Stimulated activated memory B cell treated with anti-CD40 and anti-IgM and Interleukin-4, amounts not matched to agents 10 μg/mL and 1 μg/mL and 100 μg/mL, for 72 hours (primary cell): ENCODE data around the gene CPSF4.
"Not testable (repeated sequence)": the region's sequence is repeated elsewhere in the genome, so short reads cannot be mapped to it uniquely, and the experiment has no call there.

ENCODE experiments used
- ATAC-seq: fragments of 150-1000 bp; cut with Tn5 transposase; 2 replicates; pipeline ENCODE4 v1.10.0; 2021
- H3K27ac Mint-ChIP-seq: one replicate; pipeline ENCODE4 v1.8.0; 2022; ENCODE audit warnings: mild to moderate bottlenecking, mixed read lengths
- H3K27me3 Mint-ChIP-seq: one replicate; pipeline ENCODE4 v1.8.0; 2022; ENCODE audit warnings: mixed read lengths
- H3K36me3 Mint-ChIP-seq: one replicate; pipeline ENCODE4 v1.8.0; 2022; ENCODE audit warnings: mixed read lengths
- H3K4me1 Mint-ChIP-seq: one replicate; pipeline ENCODE4 v1.8.0; 2022; ENCODE audit warnings: mixed read lengths
- H3K4me3 Mint-ChIP-seq: one replicate; pipeline ENCODE4 v1.8.0; 2022; ENCODE audit warnings: mild to moderate bottlenecking, moderate library complexity, mixed read lengths
- H3K9me3 Mint-ChIP-seq: one replicate; pipeline ENCODE4 v1.8.0; 2022; ENCODE audit warnings: mixed read lengths

The CPSF4 gene

GRCh38 chr7:99485094-99485493 is 46.4 kb downstream of the CPSF4 start:
- no peak for ATAC-seq
- no peak overlapping the region for H3K27ac Mint-ChIP-seq

GRCh38 chr7:99489235-99489634 is 50.5 kb downstream of the CPSF4 start:
- no peak overlapping the region for H3K4me3 Mint-ChIP-seq
- no peaks in the 10 kb centered on the region for H3K27me3 Mint-ChIP-seq
- H3K9me3 Mint-ChIP-seq, result peaks cover 7% of the 10 kb centered on the region
- no peak overlapping the region for H3K27ac Mint-ChIP-seq
- no peaks in the 10 kb centered on the region for H3K4me1 Mint-ChIP-seq
- peaks cover 63% of the 10 kb centered on the region for H3K36me3 Mint-ChIP-seq
- no peak for ATAC-seq

More at GRCh38 chr7:99485094-99485493, 46.4 kb downstream of the CPSF4 start:
- H3K9me3 Mint-ChIP-seq, result no peaks in the 10 kb centered on the region
- no peaks in the 10 kb centered on the region for H3K27me3 Mint-ChIP-seq
- H3K4me3 Mint-ChIP-seq, result no peak overlapping the region
- H3K4me1 Mint-ChIP-seq, result no peaks in the 10 kb centered on the region
- H3K36me3 Mint-ChIP-seq, result peaks cover 40% of the 10 kb centered on the region

GRCh38 chr7:99490878-99491277 is 52.1 kb downstream of the CPSF4 start:
- peaks cover 67% of the 10 kb centered on the region for H3K36me3 Mint-ChIP-seq
- no peaks in the 10 kb centered on the region for H3K27me3 Mint-ChIP-seq
- no peaks in the 10 kb centered on the region for H3K4me1 Mint-ChIP-seq
- no peak for ATAC-seq
- H3K4me3 Mint-ChIP-seq, result no peak overlapping the region
- no peak overlapping the region for H3K27ac Mint-ChIP-seq
- peaks cover 7% of the 10 kb centered on the region for H3K9me3 Mint-ChIP-seq

- peaks cover 15% of the 10 kb centered on the region for H3K4me1 Mint-ChIP-seq
- H3K36me3 Mint-ChIP-seq, result peaks cover 71% of the 10 kb centered on the region
- peaks cover 7% of the 10 kb centered on the region for H3K9me3 Mint-ChIP-seq
- H3K27ac Mint-ChIP-seq, result no peak overlapping the region
- ATAC-seq, result no peak
- no peak overlapping the region for H3K4me3 Mint-ChIP-seq
- no peaks in the 10 kb centered on the region for H3K27me3 Mint-ChIP-seq
Measured at GRCh38 chr7:99493823-99494222, 55.1 kb downstream of the CPSF4 start.

- Mint-ChIP-seq H3K9me3 (peaks cover 7% of the 10 kb centered on the region), H3K4me3 (peak overlapping the region; percentile 96)
Measured at GRCh38 chr7:99497766-99498545, 59.2 kb downstream of the CPSF4 start.

GRCh38 chr7:99498546-99498944 is 59.8 kb downstream of the CPSF4 start:
- Mint-ChIP-seq H3K4me1 (peaks cover 26% of the 10 kb centered on the region), H3K27ac (peak overlapping the region; percentile 95), H3K9me3 (peaks cover 6% of the 10 kb centered on the region), H3K27me3 (no peaks in the 10 kb centered on the region), H3K4me3 (peak overlapping the region; percentile 96), H3K36me3 (peaks cover 36% of the 10 kb centered on the region)
- ATAC-seq, result no peak

More at GRCh38 chr7:99497766-99498545, 59.2 kb downstream of the CPSF4 start:
- no peaks in the 10 kb centered on the region for H3K27me3 Mint-ChIP-seq
- ATAC-seq, result no peak
- peaks cover 26% of the 10 kb centered on the region for H3K4me1 Mint-ChIP-seq
- H3K36me3 Mint-ChIP-seq, result peaks cover 42% of the 10 kb centered on the region
- peak overlapping the region; percentile 95 for H3K27ac Mint-ChIP-seq

GRCh38 chr7:99499371-99499720 is 60.6 kb downstream of the CPSF4 start:
- H3K4me3 Mint-ChIP-seq, result peak overlapping the region; percentile 96
- H3K36me3 Mint-ChIP-seq, result peaks cover 28% of the 10 kb centered on the region
- H3K4me1 Mint-ChIP-seq, result peaks cover 26% of the 10 kb centered on the region
- ATAC-seq, result peak; percentile 66
- peak overlapping the region; percentile 95 for H3K27ac Mint-ChIP-seq
- no peaks in the 10 kb centered on the region for H3K9me3 Mint-ChIP-seq
- H3K27me3 Mint-ChIP-seq, result no peaks in the 10 kb centered on the region

- Mint-ChIP-seq H3K27me3 (no peaks in the 10 kb centered on the region), H3K4me1 (peaks cover 26% of the 10 kb centered on the region), H3K4me3 (peak within 1 kb of the TSS; percentile 96), H3K27ac (peak within 1 kb of the TSS; percentile 95), H3K9me3 (no peaks in the 10 kb centered on the region), H3K36me3 (peaks cover 22% of the 10 kb centered on the region)
- ATAC-seq, result peak; percentile 68
Measured at GRCh38 chr7:99499721-99500636, 61.2 kb downstream of the CPSF4 start, which contains the start of gene ZNF394. ZNF394 (minus strand) TSS chr7:99500281; CDS start chr7:99500093, 188 bp downstream.

- no peak for ATAC-seq
- Mint-ChIP-seq H3K27me3 (no peaks in the 10 kb centered on the region), H3K27ac (peak overlapping the region; percentile 95), H3K36me3 (peaks cover 17% of the 10 kb centered on the region), H3K4me1 (peaks cover 28% of the 10 kb centered on the region), H3K9me3 (no peaks in the 10 kb centered on the region), H3K4me3 (peak overlapping the region; percentile 96)
Measured at GRCh38 chr7:99500637-99501009, 61.9 kb downstream of the CPSF4 start.

GRCh38 chr7:99501236-99501635 is 62.5 kb downstream of the CPSF4 start:
- Mint-ChIP-seq H3K4me1 (peaks cover 34% of the 10 kb centered on the region), H3K36me3 (peaks cover 13% of the 10 kb centered on the region), H3K27ac (peak overlapping the region; percentile 95)
- H3K27me3 Mint-ChIP-seq, ATAC-seq, H3K4me3 Mint-ChIP-seq, H3K9me3 Mint-ChIP-seq: not testable (repeated sequence)

- no peak for ATAC-seq
- Mint-ChIP-seq H3K4me3 (peak overlapping the region; percentile 92), H3K4me1 (peaks cover 28% of the 10 kb centered on the region), H3K36me3 (peaks cover 5% of the 10 kb centered on the region), H3K9me3 (no peaks in the 10 kb centered on the region), H3K27ac (peak overlapping the region; percentile 93), H3K27me3 (no peaks in the 10 kb centered on the region)
Measured at GRCh38 chr7:99504281-99504602, 65.5 kb downstream of the CPSF4 start.

GRCh38 chr7:99504603-99505323 is 66.0 kb downstream of the CPSF4 start, which contains the start of gene ZKSCAN5:
ZKSCAN5 (plus strand) TSS chr7:99504662; CDS start chr7:99506045, 1,383 bp downstream.
- Mint-ChIP-seq H3K36me3 (peaks cover 5% of the 10 kb centered on the region), H3K27ac (peak within 1 kb of the TSS; percentile 93), H3K4me3 (peak within 1 kb of the TSS; percentile 92), H3K9me3 (no peaks in the 10 kb centered on the region), H3K4me1 (peaks cover 31% of the 10 kb centered on the region), H3K27me3 (no peaks in the 10 kb centered on the region)
- ATAC-seq, result peak; percentile 94

GRCh38 chr7:99505324-99505662 is 66.5 kb downstream of the CPSF4 start:
- Mint-ChIP-seq H3K4me1 (peaks cover 33% of the 10 kb centered on the region), H3K4me3 (peak overlapping the region; percentile 92), H3K36me3 (peaks cover 5% of the 10 kb centered on the region), H3K9me3 (no peaks in the 10 kb centered on the region), H3K27ac (peak overlapping the region; percentile 93), H3K27me3 (no peaks in the 10 kb centered on the region)
- ATAC-seq, result peak; percentile 3
